ENCODE results near the gene GLP2R.

The GLP2R gene

GRCh38 chr17:9929871-9930270 is 104.1 kb downstream of the GLP2R start:
- H3K9me3 ChIP-seq, result no peaks in the 10 kb centered on the region
- TF ChIP-seq Cebpa-rat (IDR thresholded peaks at IDR 0.05), result no peak
- peaks cover 8% of the 10 kb centered on the region; the same call in 1 of the 2 replicates for H4K20me1 ChIP-seq
- no peak overlapping the region for H3K4me2 ChIP-seq
- H3K4me3 ChIP-seq, result no peak overlapping the region
- H3K4me1 ChIP-seq, result peaks cover 5% of the 10 kb centered on the region
- H3K9ac ChIP-seq, result no peak overlapping the region
- no peaks in the 10 kb centered on the region for H3K27me3 ChIP-seq
- H3K27ac ChIP-seq, result no peak overlapping the region
- peaks cover 64% of the 10 kb centered on the region for H3K36me3 ChIP-seq

- Histone ChIP-seq H3K27ac (no peak overlapping the region), H3K4me2 (no peak overlapping the region), H3K9me3 (no peaks in the 10 kb centered on the region), H3K27me3 (no peaks in the 10 kb centered on the region), H4K20me1 (no peaks in the 10 kb centered on the region), H3K36me3 (peaks cover 64% of the 10 kb centered on the region), H3K9ac (no peak overlapping the region), H3K4me3 (no peak overlapping the region), H3K4me1 (peaks cover 6% of the 10 kb centered on the region; the same call in 1 of the 2 replicates)
- no peak for TF ChIP-seq Cebpa-rat (IDR thresholded peaks at IDR 0.05)
These were observed 105.5 kb downstream of the GLP2R start for GRCh38 chr17:9931144-9931741.

DNA sequence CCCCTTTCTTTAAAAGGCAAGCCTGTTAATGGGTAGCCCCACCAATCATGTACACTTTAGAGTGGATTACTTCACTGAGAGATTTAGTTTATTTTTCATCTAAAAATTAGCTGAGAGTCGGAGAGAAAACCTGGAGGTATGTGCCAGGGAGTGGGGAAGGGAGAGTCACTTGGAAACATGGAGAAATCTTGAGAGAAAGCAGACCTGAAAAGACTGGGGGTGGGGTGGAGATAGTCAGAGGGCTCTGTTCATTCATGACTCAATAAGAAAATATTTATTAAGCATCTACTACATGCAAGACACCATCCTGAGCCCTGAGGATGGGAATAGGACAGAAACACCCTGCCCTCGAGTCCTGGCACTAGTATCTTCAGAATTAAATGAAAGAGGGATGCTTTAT is 106.8 kb downstream of the GLP2R start:
- Histone ChIP-seq H4K20me1 (no peaks in the 10 kb centered on the region), H3K4me1 (peaks cover 9% of the 10 kb centered on the region; the same call in 1 of the 2 replicates), H3K27ac (no peak overlapping the region), H3K4me2 (no peak overlapping the region), H3K27me3 (no peaks in the 10 kb centered on the region), H3K9me3 (no peaks in the 10 kb centered on the region), H3K9ac (no peak overlapping the region), H3K4me3 (no peak overlapping the region), H3K36me3 (peaks cover 72% of the 10 kb centered on the region)
- TF ChIP-seq Cebpa-rat (IDR thresholded peaks at IDR 0.05), result no peak

GRCh38 chr17:9934331-9934730 is 108.6 kb downstream of the GLP2R start:
- peaks cover 15% of the 10 kb centered on the region; the same call in 1 of the 2 replicates for H3K4me1 ChIP-seq
- peaks cover 15% of the 10 kb centered on the region for H3K9me3 ChIP-seq
- H3K27me3 ChIP-seq, result no peaks in the 10 kb centered on the region
- H3K4me3 ChIP-seq, result no peak overlapping the region
- TF ChIP-seq Cebpa-rat (IDR thresholded peaks at IDR 0.05), result no peak
- H3K27ac ChIP-seq, result no peak overlapping the region
- no peak overlapping the region for H3K4me2 ChIP-seq
- H4K20me1 ChIP-seq, result no peaks in the 10 kb centered on the region
- H3K9ac ChIP-seq, result no peak overlapping the region
- H3K36me3 ChIP-seq, result peaks cover 91% of the 10 kb centered on the region

DNA sequence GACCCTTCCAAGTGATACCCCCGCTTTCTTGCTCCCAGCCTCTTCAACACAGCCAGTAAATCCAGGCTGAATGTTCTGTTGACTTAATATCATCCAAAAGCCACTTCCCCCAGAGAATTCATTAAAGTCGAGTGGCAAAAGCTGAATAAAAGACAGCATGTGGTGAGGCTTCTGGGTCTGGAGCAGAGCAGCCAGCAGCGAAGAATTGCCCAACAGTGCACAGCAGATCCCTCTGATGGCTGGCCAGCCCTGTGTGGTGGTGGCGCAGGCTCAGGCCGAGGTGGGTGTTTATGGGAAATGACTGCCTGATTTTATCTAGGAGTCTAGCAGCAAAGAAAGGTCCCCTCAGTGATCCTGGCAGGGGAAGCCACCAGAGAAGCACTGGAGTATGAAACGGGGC is 109.7 kb downstream of the GLP2R start:
- Histone ChIP-seq H3K9ac (no peak overlapping the region), H3K27me3 (no peaks in the 10 kb centered on the region), H3K36me3 (peaks cover 99% of the 10 kb centered on the region), H3K27ac (no peak overlapping the region; the same call in 1 of the 2 replicates), H4K20me1 (no peaks in the 10 kb centered on the region), H3K4me2 (no peak overlapping the region), H3K4me1 (peaks cover 15% of the 10 kb centered on the region; the same call in 1 of the 2 replicates), H3K9me3 (peaks cover 25% of the 10 kb centered on the region), H3K4me3 (no peak overlapping the region)
- no peak for TF ChIP-seq Cebpa-rat (IDR thresholded peaks at IDR 0.05)

DNA sequence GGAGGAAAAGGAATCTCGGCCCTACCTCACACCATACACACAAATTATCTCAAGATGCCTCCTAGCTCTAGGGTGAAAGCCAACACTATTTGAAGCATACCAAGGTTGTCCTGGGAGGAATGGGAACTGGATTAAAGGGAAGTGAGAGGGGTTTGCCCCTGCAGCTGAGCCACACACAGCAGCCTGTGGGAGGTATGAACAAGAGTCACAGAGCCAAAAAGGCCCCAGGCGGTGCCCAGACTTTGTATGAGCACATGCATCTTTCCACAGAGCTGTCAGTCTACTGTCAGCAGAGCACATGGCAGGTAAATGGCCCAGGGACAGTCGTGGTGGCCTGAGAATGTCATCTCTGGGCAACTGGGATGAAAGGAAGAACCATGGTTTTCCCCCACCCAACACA is 110.4 kb downstream of the GLP2R start:
- Histone ChIP-seq H3K27ac (no peak overlapping the region), H3K4me2 (no peak overlapping the region), H3K9ac (no peak overlapping the region), H3K36me3 (peaks cover 99% of the 10 kb centered on the region), H3K4me1 (peaks cover 15% of the 10 kb centered on the region; the same call in 1 of the 2 replicates), H3K9me3 (peaks cover 25% of the 10 kb centered on the region), H3K4me3 (no peak overlapping the region), H3K27me3 (no peaks in the 10 kb centered on the region), H4K20me1 (no peaks in the 10 kb centered on the region)
- TF ChIP-seq Cebpa-rat (IDR thresholded peaks at IDR 0.05), result no peak

DNA sequence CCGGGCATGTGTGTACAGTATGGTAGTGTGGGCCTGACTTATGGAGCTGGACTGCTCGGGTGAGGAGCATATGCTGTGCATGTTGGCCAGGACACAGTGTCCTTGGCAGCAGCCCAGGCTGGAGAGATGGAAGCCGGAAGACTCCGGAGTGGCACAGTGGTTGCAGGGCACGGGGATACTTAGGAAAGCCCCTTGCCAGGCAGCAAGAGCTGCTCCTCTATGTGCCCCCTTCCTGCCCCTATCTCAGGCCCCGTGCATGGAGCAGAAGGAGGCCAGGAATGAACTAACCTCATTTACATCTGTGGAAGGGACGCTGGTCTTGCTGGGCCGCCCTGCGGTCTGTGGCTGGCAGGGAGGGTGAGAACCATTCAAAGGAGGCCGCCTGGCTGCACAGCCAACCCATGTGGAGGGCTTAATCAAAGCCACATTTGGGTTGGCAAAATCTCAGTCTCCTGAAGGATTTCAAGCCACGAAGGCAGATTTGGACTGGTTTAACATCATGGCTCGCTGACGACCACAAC is 111.6 kb downstream of the GLP2R start:
- Histone ChIP-seq H3K4me2 (no peak overlapping the region), H3K27ac (no peak overlapping the region), H4K20me1 (no peaks in the 10 kb centered on the region), H3K4me1 (peaks cover 15% of the 10 kb centered on the region; the same call in 1 of the 2 replicates), H3K9me3 (peaks cover 25% of the 10 kb centered on the region), H3K36me3 (peaks cover 99% of the 10 kb centered on the region), H3K27me3 (no peaks in the 10 kb centered on the region), H3K4me3 (no peak overlapping the region), H3K9ac (no peak overlapping the region)
- TF ChIP-seq Cebpa-rat (IDR thresholded peaks at IDR 0.05), result no peak

- H3K36me3 ChIP-seq, result peaks cover 99% of the 10 kb centered on the region
- H3K4me1 ChIP-seq, result peaks cover 15% of the 10 kb centered on the region; the same call in 1 of the 2 replicates
- no peaks in the 10 kb centered on the region for H4K20me1 ChIP-seq
- H3K27me3 ChIP-seq, result no peaks in the 10 kb centered on the region
- H3K9me3 ChIP-seq, result peaks cover 25% of the 10 kb centered on the region
- no peak for TF ChIP-seq Cebpa-rat (IDR thresholded peaks at IDR 0.05)
- no peak overlapping the region for H3K4me3 ChIP-seq
- peak overlapping the region; percentile 12; the same call in 1 of the 2 replicates for H3K4me2 ChIP-seq
- no peak overlapping the region for H3K9ac ChIP-seq
- no peak overlapping the region for H3K27ac ChIP-seq
These were observed 112.2 kb downstream of the GLP2R start for GRCh38 chr17:9937901-9938300.

GRCh38 chr17:9938764-9939163 is 113.0 kb downstream of the GLP2R start:
- Histone ChIP-seq H3K9me3 (peaks cover 25% of the 10 kb centered on the region), H3K27ac (no peak overlapping the region), H3K4me1 (peaks cover 15% of the 10 kb centered on the region; the same call in 1 of the 2 replicates), H3K4me2 (no peak overlapping the region), H4K20me1 (no peaks in the 10 kb centered on the region), H3K9ac (no peak overlapping the region), H3K27me3 (no peaks in the 10 kb centered on the region), H3K36me3 (peaks cover 100% of the 10 kb centered on the region), H3K4me3 (no peak overlapping the region)
- TF ChIP-seq Cebpa-rat (IDR thresholded peaks at IDR 0.05), result no peak

GRCh38 chr17:9940841-9941240 is 115.1 kb downstream of the GLP2R start:
- Histone ChIP-seq H3K9ac (no peak overlapping the region), H3K27me3 (no peaks in the 10 kb centered on the region), H3K36me3 (peaks cover 100% of the 10 kb centered on the region), H3K4me3 (no peak overlapping the region), H3K27ac (no peak overlapping the region), H4K20me1 (no peaks in the 10 kb centered on the region), H3K9me3 (peaks cover 25% of the 10 kb centered on the region), H3K4me2 (no peak overlapping the region), H3K4me1 (peaks cover 11% of the 10 kb centered on the region; the same call in 1 of the 2 replicates)
- TF ChIP-seq Cebpa-rat (IDR thresholded peaks at IDR 0.05), result no peak

Data from BLaER1 (cell line).